GM12872 (cell line): Measurements from ENCODE around the gene CCDC50.

Experiments
- TF ChIP-seq, protein P1 (sequence below): IDR thresholded peaks from 3 replicates; pipeline ENCODE4 v1.5.1; 2011; ENCODE audit warnings: low read depth, mild to moderate bottlenecking, low read length, moderate library complexity; ENCODE audit not compliant: insufficient read depth

Gene CCDC50

DNA sequence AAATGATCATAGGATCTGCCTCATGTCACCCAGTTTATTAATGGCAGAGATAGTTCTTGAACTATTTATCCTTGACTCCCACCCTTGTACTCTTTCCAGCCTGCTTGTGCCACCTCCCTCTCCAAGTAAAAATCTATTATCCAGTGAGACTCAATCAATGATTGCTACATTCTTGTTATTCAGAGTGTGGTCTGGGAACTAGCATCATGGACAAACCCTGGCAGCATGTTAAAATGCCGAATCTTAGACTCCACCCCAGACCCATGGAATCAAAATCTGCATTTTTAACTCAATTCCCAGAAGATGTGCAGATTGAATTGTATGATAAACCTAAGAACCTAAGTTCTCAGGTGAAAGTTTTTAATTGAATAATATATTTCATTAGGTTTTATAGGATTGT, 97.1 kb downstream of the CCDC50 start:
- TF ChIP-seq, protein P1, sequence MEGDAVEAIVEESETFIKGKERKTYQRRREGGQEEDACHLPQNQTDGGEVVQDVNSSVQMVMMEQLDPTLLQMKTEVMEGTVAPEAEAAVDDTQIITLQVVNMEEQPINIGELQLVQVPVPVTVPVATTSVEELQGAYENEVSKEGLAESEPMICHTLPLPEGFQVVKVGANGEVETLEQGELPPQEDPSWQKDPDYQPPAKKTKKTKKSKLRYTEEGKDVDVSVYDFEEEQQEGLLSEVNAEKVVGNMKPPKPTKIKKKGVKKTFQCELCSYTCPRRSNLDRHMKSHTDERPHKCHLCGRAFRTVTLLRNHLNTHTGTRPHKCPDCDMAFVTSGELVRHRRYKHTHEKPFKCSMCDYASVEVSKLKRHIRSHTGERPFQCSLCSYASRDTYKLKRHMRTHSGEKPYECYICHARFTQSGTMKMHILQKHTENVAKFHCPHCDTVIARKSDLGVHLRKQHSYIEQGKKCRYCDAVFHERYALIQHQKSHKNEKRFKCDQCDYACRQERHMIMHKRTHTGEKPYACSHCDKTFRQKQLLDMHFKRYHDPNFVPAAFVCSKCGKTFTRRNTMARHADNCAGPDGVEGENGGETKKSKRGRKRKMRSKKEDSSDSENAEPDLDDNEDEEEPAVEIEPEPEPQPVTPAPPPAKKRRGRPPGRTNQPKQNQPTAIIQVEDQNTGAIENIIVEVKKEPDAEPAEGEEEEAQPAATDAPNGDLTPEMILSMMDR = no peak

DNA sequence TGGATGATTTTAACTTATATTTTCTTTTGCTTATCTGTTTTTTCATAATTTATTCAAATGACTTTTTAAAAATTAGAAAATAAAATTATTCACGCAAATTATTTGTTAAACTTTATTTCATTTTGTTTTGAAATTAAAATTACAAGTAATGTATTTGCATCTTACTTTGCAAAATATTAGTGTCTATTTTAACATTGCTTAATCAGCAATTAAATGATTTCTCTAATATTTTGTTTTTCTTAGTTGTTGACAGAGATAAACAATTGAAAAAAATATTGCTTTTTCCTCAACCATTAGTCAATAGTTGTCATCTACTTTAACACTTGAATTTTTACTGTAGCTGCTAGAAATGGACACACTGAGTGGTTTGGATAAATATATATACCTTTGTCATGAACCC, 99.0 kb downstream of the CCDC50 start:
- TF ChIP-seq, protein P1 = no peak

DNA sequence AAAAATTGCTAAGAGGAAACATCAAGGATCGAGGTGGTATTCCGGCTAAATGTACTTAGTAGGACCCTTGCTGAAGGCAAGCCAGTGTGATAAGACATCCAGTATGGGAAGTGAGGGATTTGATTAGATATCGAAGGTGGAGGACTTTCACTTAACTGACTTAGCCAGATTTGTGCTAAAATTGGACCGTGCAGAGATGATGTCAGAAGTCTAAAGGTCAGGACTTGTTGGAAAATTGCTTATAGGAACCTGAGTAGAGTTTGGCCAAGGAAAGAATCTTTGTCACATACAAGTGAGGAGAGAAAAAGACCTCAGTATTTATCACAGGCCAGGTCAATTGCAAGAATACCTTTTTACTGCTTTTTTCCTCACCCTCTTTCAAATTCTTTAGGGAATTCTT, 100.9 kb downstream of the CCDC50 start:
- TF ChIP-seq, protein P1 = no peak

DNA sequence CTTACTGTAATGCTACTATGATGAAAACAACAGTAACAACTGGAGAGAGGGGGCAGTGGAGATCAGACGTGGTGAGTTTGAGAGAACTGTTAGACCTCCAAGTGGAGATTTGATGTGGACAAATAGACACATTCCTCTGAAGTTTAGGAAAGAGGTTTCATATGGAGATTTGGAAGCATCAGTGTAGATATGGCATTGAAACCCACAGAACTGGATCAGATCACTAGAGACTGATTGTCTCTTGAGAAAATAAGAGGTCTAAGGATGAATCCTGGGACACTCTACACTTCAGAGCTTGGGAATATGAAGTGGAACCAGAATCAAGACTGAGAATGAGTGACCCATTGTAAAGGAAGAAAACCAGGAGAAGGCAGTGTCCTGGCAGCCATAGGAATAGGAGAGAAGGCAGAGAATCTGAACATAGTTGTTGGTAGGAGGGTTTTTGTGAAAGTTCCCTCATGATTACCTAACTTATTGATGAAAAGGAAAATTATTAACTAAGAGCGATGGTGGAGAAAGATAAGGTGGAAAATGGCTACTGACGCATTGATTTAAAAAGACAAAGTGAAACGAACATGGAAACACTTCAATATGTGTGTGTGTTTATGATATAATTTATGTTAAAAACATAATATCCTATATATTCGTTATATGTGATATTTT, 102.1 kb downstream of the CCDC50 start:
- TF ChIP-seq, protein P1 = no peak

DNA sequence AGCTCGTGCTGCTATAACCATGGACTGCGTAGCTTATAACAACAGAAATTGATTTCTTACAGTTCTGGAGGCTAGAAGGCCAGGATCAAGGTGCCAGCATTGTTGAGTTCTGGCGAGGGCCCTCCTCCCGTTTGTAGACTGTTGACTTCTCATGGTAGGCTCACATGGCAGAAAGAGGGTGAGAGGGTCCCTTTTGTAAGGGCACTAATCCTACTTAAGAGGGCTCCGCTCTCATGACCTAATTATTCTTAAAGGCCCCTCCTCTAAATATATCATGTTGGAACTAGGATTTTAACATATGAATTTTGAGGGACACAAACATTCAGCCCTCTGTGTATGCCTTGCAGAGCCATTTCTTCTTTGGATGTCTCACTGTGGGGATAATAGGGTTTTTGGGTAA, 103.0 kb downstream of the CCDC50 start:
- TF ChIP-seq, protein P1 = no peak

DNA sequence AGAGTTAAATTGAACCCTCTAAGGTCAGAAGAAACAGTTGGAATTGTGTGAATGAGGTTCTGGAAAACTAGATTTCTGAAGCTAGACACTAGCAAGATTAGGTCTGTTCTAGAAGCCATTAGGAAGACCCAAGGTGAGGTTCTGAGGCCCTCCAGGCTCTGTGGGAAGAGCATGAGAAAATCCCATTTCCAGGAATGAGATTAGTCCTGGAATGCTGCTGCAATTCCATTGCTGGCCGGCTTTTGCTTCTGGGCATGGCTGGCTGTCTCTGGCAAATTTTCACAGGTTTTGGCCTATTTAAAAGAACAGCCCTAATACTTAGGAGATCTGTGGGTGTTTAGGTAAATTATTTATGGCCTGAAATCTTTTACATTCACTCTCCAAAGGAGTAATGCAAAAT, 104.8 kb downstream of the CCDC50 start:
- TF ChIP-seq, protein P1 = no peak

DNA sequence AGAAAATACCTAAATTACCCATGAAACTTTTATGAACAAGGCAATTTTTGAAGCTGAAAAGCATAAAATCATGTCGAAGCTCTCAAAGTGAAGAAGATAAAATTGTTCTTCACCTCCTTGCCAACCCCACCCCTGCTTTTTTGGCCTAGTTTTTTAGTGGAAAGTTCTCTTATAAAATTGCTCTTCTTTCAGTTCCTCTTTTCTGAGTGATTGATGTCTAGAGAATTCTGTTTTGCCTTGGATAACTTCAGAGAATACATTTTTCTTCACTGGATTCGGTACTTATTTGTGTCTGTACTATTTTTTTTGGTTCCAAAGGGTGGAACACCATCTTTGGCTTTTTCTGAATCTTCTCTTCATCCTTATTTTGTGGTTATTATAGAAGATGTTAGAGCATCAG, 106.8 kb downstream of the CCDC50 start:
- TF ChIP-seq, protein P1 = no peak
